Ishikawa (cell line): Measurements from ENCODE around the gene PLAAT2.
A peak's percentile ranks its signal among the peaks of the same experiment; 100 is the strongest.

Source experiments
- CEBPB ChIP-seq: IDR thresholded peaks from 2 replicates; pipeline ENCODE4 v1.6.1; 2012
- CREB1 ChIP-seq: IDR thresholded peaks from 2 replicates; pipeline ENCODE4 v1.6.1; 2012; ENCODE audit warnings: low read depth
- EGR1 ChIP-seq: IDR thresholded peaks from 2 replicates; pipeline ENCODE4 v1.6.1; 2012
- EP300 ChIP-seq: IDR thresholded peaks from 2 replicates; pipeline ENCODE4 v1.6.1; 2012; ENCODE audit warnings: borderline replicate concordance
- FOXM1 ChIP-seq: IDR thresholded peaks from 2 replicates; pipeline ENCODE4 v1.6.1; 2012; ENCODE audit warnings: low read depth, borderline replicate concordance
- MAX ChIP-seq: IDR thresholded peaks from 2 replicates; pipeline ENCODE4 v1.6.1; 2012
- NFIC ChIP-seq: IDR thresholded peaks from 2 replicates; pipeline ENCODE4 v1.6.1; 2012
- RAD21 ChIP-seq: IDR thresholded peaks from 2 replicates; pipeline ENCODE4 v1.6.1; 2012; ENCODE audit warnings: low read depth
- REST ChIP-seq: IDR thresholded peaks from 2 replicates; pipeline ENCODE4 v1.6.1; 2012; ENCODE audit warnings: low read depth, mild to moderate bottlenecking
- TAF1 ChIP-seq: IDR thresholded peaks from 2 replicates; pipeline ENCODE4 v1.6.1; 2012; ENCODE audit warnings: low read depth, mild to moderate bottlenecking
- TCF12 ChIP-seq: IDR thresholded peaks from 2 replicates; pipeline ENCODE4 v1.6.1; 2012; ENCODE audit warnings: low read depth
- TEAD4 ChIP-seq: IDR thresholded peaks from 2 replicates; pipeline ENCODE4 v1.6.1; 2012
- USF1 ChIP-seq: IDR thresholded peaks from 2 replicates; pipeline ENCODE4 v1.6.1; 2012
- YY1 ChIP-seq: IDR thresholded peaks from 2 replicates; pipeline ENCODE4 v1.6.1; 2012; ENCODE audit warnings: low read depth
- ZBTB7A ChIP-seq: IDR thresholded peaks from 2 replicates; pipeline ENCODE4 v1.6.1; 2012; ENCODE audit warnings: low read depth

PLAAT2 gene

GRCh38 chr11:63563201-63564055, at the start of gene PLAAT2:
Gene PLAAT2, minus strand, starts transcription at chr11:63563379. Its CDS starts 55 bp downstream, at chr11:63563324.
- no peak for TF ChIP-seq YY1
- no peak for TF ChIP-seq FOXM1
- no peak for TF ChIP-seq EGR1
- TF ChIP-seq EP300, result no peak
- no peak for TF ChIP-seq MAX
- no peak for TF ChIP-seq TCF12

GRCh38 chr11:63612181-63612580, 49.0 kb upstream of the PLAAT2 start:
- TF ChIP-seq TEAD4, result no peak
- no peak for TF ChIP-seq MAX
- TF ChIP-seq RAD21, result no peak
- TF ChIP-seq NFIC, result no peak
- no peak for TF ChIP-seq USF1
- TF ChIP-seq YY1, result no peak
- TF ChIP-seq REST, result no peak
- no peak for TF ChIP-seq EP300
- TF ChIP-seq ZBTB7A, result no peak
- no peak for TF ChIP-seq CREB1
- TF ChIP-seq EGR1, result no peak
- TF ChIP-seq FOXM1, result no peak
- TF ChIP-seq TAF1, result no peak
- TF ChIP-seq TCF12, result no peak
- no peak for TF ChIP-seq CEBPB

- TF ChIP-seq USF1, result no peak
- no peak for TF ChIP-seq FOXM1
- no peak for TF ChIP-seq TCF12
- TF ChIP-seq CREB1, result no peak
- TF ChIP-seq MAX, result no peak
- no peak for TF ChIP-seq TEAD4
- TF ChIP-seq NFIC, result no peak
- no peak for TF ChIP-seq CEBPB
- TF ChIP-seq EGR1, result no peak
- no peak for TF ChIP-seq ZBTB7A
- TF ChIP-seq EP300, result no peak
- TF ChIP-seq RAD21, result no peak
- TF ChIP-seq TAF1, result no peak
- TF ChIP-seq YY1, result no peak
- TF ChIP-seq REST, result no peak
These were observed 48.2 kb upstream of the PLAAT2 start for GRCh38 chr11:63611395-63611747.

GRCh38 chr11:63610604-63611394, 47.6 kb upstream of the PLAAT2 start:
- TF ChIP-seq TEAD4 (no peak), YY1 (no peak), EGR1 (peak; percentile 56; the same call in 1 of the 2 replicates), RAD21 (no peak)

GRCh38 chr11:63609971-63610580, 46.9 kb upstream of the PLAAT2 start:
- no peak for TF ChIP-seq ZBTB7A
- TF ChIP-seq EGR1, result no peak
- TF ChIP-seq NFIC, result no peak
- TF ChIP-seq RAD21, result no peak
- TF ChIP-seq FOXM1, result no peak
- no peak for TF ChIP-seq MAX
- TF ChIP-seq CREB1, result no peak
- TF ChIP-seq TAF1, result no peak
- no peak for TF ChIP-seq TCF12
- no peak for TF ChIP-seq REST
- no peak for TF ChIP-seq TEAD4
- TF ChIP-seq EP300, result no peak
- no peak for TF ChIP-seq YY1
- no peak for TF ChIP-seq USF1
- no peak for TF ChIP-seq CEBPB
